GM18498 (cell line): ENCODE results near the gene PNO1.
"Not testable (repeated sequence)": the region's sequence is repeated elsewhere in the genome, so short reads cannot be mapped to it uniquely, and the experiment has no call there.

Source experiments
- ATAC-seq: cut with Tn5 transposase; IDR thresholded peaks from one replicate; pipeline ENCODE4 v1.9.1; 2021; ENCODE audit warnings: mild to moderate bottlenecking, moderate library complexity; ENCODE audit not compliant: unreplicated experiment

Gene PNO1

GRCh38 chr2:68157402-68158133 is at the start of gene PNO1:
PNO1 (plus strand) TSS chr2:68157888; CDS start chr2:68157935, 47 bp downstream.
- peak; percentile 90 for ATAC-seq

GRCh38 chr2:68108120-68108519 is 49.6 kb upstream of the PNO1 start:
- no peak for ATAC-seq

GRCh38 chr2:68110102-68110501 is 47.6 kb upstream of the PNO1 start:
- ATAC-seq = peak; percentile 96

- no peak for ATAC-seq
Measured at GRCh38 chr2:68115965-68116364, 41.7 kb upstream of the PNO1 start.

GRCh38 chr2:68117922-68118321 is 39.8 kb upstream of the PNO1 start:
- ATAC-seq = not testable (repeated sequence)

GRCh38 chr2:68118816-68119215 is 38.9 kb upstream of the PNO1 start:
- ATAC-seq = no peak

- no peak for ATAC-seq
Measured at GRCh38 chr2:68119504-68119903, 38.2 kb upstream of the PNO1 start.

- no peak for ATAC-seq
Measured at GRCh38 chr2:68121873-68122679, 35.6 kb upstream of the PNO1 start.

GRCh38 chr2:68122680-68122964 is 35.1 kb upstream of the PNO1 start:
- no peak for ATAC-seq

- no peak for ATAC-seq
Measured at GRCh38 chr2:68124321-68124720, 33.4 kb upstream of the PNO1 start.

- ATAC-seq = no peak
Measured at GRCh38 chr2:68125821-68126220, 31.9 kb upstream of the PNO1 start.

- no peak for ATAC-seq
Measured at GRCh38 chr2:68126561-68126960, 31.1 kb upstream of the PNO1 start.

GRCh38 chr2:68127358-68128242 is 30.1 kb upstream of the PNO1 start:
- peak; percentile 95 for ATAC-seq

- ATAC-seq = no peak
Measured at GRCh38 chr2:68134120-68134519, 23.6 kb upstream of the PNO1 start.

- ATAC-seq = no peak
Measured at GRCh38 chr2:68134554-68134953, 23.1 kb upstream of the PNO1 start.

GRCh38 chr2:68135448-68136320 is 22.0 kb upstream of the PNO1 start:
- no peak for ATAC-seq

GRCh38 chr2:68141875-68142274 is 15.8 kb upstream of the PNO1 start:
- ATAC-seq = no peak

- no peak for ATAC-seq
Measured at GRCh38 chr2:68151037-68151436, 6.7 kb upstream of the PNO1 start.

- ATAC-seq = no peak
Measured at GRCh38 chr2:68152681-68153347, 4.9 kb upstream of the PNO1 start.

- no peak for ATAC-seq
Measured at GRCh38 chr2:68155618-68156017, 2.1 kb upstream of the PNO1 start.
